DMS153 (cell line): ENCODE results near the gene ARPP21.

Source experiments
- DNase-seq: peaks from one replicate; lab custom pipeline; 2025; lab: John Stamatoyannopoulos, UW

Gene ARPP21

DNA sequence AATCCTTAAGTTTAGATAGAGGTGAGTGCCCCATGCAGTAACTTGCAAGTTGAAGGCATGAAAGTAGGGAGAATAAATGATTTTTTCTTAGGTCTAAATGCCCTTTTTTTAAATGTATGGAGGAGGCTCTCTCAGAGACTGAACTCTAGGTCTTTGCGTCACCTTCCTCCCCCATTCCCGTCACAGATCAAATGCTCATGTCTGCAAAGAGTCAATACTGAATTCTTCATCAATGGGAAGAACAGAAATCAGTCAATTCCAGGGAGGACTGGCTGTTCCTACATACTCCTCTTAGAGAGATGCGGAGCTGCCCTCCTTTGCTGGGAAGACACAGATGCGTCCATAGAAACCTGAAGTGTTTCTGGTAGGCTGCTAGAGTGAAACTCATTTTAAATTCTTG, 98.2 kb downstream of the ARPP21 start:
- no peak for DNase-seq

DNA sequence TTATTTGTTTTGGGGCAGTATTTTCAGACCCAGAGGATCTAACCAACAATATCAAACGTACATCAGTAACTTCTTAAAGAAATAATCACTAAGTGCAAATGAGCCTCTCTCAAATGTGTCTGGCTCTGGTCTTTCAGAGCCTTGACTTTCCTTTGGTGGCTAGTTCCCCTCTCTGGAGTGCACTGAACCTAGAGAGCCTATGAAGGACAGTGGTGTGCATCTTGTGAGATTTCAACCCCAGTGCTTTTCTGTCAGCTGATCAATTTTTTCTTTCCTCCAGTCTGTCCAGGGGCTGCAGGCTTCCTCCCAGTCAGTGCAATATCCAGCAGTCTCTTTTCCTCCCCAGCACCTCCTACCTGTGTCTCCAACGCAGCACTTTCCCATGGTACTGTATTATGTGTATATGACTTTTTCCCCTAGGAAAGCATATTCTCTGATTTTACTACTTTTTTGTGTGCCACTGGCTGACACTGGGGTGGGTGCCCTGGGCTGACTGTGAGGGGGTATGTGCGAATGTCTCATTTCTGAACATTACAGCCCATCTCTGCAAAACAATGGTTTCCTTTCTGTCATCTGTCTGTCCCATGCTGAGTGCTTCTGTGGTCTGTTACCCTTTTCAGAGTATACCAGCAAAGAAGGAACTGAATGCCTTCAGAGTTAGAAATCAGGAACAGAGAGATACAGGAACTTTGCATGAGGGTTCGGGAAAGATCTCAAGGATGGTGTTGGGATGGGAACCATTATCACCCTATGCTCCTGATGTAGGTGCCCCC, 98.8 kb downstream of the ARPP21 start:
- DNase-seq: no peak

DNA sequence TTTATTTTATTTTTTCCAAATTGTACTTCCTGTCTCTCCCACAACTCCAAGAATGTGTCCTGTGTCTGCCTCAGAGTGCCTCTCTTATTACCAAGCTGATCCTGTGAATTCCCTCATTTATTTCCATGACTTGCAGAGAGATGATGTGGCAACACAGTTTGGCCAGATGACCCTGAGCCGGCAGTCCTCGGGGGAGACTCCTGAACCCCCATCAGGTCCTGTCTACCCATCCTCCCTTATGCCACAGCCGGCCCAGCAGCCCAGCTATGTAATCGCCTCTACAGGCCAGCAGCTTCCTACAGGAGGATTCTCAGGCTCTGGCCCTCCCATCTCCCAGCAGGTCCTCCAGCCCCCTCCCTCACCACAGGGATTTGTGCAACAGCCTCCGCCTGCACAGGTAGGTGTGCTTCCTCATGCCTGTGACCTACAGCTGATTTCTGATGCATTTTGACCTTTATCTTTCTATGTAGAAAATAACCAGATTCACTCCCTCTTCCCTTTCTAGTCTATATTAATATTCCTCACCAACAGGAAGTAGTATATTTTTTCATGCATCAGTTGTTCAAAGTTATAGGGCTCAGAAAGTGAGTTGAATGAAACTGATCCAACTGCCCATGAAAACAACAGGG, 100.0 kb downstream of the ARPP21 start:
- DNase-seq: no peak

DNA sequence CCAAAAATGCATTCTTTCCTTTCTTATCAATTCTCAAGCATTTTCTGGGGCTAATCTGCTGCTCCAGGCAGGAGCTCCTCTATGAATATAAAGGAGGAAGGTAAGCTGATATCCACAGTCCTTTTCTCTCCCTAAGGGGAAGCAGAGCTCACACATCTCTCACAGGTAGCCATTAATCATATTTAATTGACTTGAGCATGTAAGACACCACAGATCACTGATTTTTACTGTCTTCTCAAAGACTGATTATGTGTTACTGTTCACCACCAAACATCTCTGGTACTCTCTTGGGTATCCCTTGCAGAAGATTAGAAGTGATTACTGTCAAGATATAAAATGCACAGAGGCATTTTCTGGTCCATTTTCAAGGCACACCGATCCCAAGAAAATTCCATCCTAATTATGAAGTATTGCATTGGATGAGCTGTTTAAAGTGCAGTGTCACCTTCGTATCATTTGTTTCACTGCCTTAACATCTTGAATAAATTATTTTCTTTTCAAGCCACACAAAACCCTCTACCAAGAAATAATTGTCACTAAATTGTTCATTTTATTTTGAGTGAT, 100.7 kb downstream of the ARPP21 start:
- peak; percentile 8 for DNase-seq

DNA sequence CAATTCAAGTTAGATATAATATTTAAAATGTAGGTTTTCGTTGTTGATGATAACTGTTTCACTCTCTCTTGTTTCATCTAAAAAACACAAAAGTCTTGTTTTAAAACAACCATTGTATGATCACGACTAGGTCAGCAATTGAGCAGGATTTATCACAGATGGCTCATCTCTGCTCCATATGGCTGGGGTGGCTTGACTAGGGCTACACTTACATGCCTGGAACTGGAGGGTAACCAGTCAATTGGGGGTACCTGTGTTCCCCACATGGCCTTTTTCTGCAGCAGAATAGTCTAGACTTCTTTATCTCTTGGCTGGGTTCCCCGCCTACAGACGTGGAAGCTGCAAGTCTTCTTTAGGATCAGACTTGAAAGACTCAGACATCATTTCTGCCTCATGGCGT, 103.9 kb downstream of the ARPP21 start:
- no peak for DNase-seq

DNA sequence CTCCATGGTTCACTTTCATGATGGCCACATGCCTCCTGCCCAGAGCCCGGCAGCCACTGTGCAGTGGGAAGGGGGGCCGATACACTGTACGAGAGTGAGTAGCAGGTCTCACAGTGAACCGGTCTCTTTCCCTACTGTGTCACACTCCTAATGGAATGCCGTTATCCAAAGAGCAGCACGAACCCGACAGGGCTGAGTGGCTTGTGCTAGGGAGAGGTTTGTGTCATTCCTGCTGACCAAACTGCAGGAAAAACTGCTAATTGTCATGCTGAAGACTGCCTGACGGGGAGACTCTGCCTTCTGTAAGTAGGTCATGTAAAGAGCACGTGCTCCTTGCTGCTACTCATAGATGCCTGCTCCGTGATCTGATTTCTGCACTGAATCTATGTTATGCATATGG, 105.1 kb downstream of the ARPP21 start:
- no peak for DNase-seq

DNA sequence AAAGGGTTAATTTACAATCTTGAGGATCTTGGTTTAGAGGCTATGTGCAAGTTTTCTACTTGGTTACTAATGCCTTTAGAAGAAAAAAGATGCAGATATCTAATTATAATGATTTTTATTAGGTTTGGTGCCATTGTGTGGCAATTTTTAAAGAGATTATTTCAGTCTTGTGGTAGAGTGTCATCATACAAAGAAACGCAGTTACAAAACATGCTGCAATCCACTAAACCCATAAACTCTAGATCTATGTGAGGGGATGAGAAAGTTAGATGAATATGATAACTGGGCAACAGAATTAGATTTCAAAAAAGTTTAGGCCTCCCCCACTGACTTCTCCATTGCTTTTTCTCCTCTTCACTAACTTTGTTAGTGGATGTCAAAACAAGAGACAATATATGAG, 106.0 kb downstream of the ARPP21 start:
- no peak for DNase-seq

DNA sequence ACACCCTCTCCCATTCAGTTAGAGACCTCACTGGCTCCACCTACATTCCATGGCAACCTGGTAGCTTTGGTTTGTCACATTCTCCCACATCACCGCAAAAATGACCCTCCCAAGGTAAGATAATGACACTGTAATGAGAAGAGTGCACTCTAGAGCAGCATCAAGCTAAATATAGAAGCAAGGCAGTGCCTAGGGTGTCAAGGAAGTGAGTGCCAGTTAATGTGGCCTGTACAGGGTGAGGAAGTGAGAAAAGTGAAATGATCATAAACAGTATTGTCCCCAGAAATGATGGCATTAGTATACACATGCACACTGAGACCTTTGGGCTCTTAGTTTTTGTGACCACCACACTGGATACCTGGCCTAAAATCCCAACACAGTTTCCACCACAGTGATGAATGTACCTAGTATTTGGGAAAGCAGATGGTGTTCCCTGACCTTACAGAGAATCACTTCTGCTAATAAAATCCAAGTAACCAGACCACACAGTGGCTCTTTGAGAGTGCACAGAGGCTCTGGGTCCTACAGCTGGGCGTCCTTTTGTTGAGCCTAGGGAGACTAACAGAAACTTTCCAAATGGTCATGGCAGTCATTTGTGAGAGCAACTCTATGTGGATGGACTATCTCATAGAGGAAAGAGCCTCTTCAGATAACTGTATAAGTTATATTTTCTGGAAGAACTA, 106.6 kb downstream of the ARPP21 start:
- no peak for DNase-seq

DNA sequence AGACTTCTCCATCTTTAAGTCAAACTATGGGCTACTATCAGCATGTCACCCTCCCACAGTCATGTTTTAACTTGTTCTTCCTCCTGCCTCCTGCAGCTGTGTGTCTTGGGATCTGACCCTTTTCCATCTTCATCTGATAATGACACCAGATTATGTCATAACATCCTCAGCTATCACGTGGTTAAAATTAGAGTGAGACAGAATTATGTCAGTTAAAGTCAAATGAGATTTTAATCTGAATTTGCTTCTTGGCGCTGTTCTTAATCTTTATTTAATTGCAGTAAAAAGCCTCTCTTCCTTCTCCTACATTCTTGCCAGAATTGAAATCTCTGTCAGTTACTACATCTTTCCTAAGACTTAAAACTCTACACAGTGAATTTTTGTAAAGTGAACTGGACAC, 107.2 kb downstream of the ARPP21 start:
- no peak for DNase-seq

DNA sequence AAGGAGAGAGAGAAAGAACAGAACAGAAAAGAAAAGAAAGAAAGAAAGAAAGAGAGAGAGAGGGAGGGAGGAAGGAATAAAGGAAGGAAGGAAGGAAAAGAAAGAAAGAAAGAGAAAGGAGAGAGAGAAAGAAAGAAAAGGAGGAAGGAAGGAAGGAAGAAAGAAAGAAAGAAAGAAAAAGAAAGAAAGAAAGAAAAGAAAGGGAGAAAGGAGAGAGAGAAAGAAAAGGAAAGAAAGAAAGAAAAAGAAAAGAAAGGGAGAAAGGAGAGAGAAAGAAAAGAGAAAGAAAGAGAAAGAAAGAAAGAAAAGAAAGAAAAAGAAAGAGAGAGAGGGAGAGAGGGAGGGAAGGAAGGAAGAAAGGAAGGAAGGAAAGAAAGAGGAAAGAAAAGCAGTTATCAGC, 108.8 kb downstream of the ARPP21 start:
- DNase-seq: no peak

DNA sequence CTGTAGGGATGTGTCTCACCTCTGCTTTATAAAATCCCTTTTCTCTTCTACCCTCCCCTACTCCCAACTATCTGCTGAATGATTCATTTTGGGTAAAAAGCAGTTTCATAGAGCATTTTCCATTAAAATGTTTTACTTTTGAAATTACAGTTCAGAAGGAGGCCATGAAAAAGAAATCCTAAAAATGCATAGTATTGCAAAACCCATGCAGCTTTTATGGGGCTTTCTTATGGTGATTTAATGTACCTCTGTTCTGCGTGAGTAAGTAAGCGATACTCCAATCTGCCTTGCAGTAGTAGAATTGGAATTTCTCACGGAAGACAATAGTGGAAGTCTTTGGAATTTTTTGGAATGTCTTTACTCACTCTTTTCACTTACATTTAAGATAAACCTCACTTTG, 111.9 kb downstream of the ARPP21 start:
- DNase-seq: no peak

DNA sequence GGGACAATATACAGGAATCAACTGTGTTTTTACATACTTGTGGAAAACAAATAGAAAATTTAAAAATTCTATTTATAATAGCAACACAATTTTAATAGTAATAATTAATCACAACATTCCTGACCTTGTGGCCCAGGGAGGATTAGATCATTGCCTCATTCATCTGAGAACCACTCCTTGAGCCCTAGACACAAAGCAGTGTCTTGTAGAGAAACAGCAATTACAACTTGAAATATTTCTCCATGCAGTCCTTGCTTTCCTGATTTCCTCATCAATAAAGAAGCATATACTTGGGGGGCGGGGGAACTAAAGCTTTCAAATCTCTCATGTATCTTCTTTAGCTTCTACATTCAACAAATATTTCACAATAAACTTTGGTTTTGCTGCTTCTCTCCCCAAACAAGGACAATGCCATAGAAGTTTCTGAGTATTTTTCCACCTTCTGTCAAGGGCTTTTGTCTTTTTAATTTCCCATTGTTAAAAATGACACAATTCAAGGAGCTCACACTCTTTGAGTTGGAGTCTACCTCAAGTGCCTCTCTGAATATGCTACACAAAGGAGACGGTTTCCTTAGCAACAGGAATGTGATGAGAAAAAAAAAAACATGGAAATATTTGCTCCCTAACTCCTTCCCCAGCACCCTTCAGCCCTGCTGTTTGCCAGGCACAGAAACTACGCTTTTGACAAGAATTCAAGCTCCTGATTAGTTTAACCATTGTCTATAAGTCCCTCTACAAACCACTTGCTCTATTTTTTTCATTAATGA, 118.8 kb downstream of the ARPP21 start:
- peak; percentile 11 for DNase-seq

DNA sequence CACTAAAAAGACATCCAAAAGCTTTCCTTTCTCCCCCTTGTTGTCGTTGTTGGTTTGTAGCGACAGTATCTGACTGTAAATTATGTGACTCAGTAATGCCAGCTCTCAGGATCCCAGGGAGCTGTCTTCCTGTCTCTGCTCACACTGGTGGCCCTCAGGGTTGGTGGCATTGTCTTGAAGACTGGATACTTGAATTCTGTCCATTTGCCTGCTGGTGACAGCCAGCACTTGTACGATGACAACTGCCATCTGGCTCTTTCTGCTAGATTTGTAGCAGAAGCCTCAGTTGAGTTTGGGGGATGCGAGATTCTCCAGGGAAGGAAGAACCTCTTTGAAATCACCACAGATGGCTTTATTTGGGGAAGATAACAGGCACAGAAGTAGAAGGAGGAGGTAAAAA, 120.8 kb downstream of the ARPP21 start:
- DNase-seq: no peak

DNA sequence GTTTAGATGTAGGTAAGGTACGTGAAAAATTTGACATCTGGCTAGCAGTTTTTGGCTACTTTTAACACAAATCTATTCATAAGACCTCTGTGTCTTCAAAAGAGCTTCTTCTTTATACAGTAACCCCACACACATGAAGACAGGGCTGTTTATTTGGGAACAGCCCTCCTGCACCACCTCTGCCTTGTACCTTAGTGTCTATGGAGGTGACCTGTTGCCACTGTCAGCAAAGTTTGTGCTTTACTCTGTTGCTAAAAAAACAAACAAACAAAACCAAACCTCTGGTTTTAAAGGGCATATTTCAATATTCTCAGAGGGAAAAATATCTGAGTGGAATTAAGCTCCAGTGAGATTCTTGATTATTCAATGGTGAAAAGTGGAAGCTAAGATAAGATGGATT, 122.0 kb downstream of the ARPP21 start:
- no peak for DNase-seq

DNA sequence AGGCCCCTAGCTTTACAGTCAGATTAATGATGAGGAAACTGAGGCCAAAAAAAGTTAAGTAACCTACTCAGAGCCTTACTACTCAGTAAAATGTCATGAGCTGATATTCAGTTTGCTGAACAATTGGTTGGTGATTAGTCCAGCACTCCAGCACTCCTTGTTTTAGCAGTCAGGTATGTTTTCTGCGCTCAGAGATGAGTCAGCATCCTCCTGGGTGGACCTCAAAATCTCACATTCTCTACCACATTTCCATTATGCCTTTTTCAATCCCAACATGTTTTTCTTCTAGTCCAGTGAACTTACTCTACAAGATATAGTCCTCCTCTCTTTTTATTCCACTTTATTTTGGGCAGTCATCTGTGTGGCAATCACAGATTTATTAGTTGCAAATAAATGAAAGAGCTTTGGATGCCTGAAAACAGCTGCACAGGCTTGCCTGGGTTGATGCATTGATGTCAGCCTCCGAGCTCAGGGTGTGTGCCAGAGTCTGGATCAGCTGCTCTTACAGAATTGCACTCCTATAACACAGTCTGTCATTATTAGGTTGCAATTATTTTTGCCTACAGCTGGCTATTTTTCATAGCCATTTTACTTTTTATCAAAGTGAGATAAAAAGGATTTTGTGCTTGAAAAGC, 133.2 kb downstream of the ARPP21 start:
- DNase-seq: no peak

DNA sequence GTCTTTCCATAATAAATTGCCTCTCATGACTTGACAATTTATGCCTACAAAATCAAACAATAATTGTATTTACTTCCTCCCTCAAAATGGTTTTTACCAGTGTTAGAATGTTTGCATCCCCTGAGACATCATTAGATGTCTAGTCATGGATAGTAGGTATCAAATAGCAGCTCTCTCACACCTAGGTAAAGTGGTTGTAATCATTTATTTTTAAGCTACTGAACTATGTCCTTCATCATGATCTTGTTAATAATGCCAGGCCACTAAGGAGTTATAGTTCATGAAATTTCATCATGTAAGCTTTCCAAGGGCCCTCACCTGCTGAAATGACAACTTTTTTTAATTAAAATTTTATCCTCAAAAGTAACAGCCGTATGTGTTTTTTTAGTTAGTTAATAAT, 134.1 kb downstream of the ARPP21 start:
- no peak for DNase-seq

DNA sequence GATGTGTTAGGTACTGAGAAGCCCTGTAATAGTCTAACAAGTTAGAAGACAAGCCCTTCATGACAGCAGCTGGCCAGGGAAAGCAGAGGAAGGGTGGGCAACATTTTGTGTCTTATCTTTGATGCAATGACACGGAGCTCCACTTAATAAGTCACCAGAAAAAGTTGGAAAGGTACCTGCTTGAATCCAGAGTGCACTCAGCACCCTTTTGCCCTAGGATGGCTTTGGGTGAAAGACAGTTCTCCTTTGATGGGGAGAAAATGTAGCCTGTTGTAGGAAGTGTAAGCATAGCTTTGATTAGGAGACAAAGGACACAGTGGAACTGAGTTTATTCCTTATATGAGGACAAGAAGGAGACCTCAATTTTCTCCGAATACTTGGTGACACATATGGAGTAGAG, 137.0 kb downstream of the ARPP21 start:
- DNase-seq: no peak

DNA sequence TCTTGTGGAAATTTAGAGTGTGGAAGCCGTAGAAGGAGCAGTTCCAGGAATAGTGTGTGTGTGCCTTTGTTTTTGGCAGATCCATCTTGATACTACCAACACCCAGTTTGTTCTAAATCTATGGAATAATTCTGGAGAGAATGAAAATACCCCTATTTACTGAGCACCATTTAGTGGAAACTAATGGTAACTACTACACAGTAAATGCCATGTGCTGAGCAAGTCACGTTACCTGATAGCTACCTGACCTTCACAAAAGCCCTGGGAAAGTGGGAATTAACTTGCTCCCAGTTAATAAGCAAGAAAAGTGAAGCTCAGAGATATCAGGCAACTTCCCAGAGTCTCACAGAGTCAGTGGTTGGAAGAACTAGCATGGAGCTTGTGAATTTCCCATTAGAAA, 137.7 kb downstream of the ARPP21 start:
- DNase-seq: no peak

DNA sequence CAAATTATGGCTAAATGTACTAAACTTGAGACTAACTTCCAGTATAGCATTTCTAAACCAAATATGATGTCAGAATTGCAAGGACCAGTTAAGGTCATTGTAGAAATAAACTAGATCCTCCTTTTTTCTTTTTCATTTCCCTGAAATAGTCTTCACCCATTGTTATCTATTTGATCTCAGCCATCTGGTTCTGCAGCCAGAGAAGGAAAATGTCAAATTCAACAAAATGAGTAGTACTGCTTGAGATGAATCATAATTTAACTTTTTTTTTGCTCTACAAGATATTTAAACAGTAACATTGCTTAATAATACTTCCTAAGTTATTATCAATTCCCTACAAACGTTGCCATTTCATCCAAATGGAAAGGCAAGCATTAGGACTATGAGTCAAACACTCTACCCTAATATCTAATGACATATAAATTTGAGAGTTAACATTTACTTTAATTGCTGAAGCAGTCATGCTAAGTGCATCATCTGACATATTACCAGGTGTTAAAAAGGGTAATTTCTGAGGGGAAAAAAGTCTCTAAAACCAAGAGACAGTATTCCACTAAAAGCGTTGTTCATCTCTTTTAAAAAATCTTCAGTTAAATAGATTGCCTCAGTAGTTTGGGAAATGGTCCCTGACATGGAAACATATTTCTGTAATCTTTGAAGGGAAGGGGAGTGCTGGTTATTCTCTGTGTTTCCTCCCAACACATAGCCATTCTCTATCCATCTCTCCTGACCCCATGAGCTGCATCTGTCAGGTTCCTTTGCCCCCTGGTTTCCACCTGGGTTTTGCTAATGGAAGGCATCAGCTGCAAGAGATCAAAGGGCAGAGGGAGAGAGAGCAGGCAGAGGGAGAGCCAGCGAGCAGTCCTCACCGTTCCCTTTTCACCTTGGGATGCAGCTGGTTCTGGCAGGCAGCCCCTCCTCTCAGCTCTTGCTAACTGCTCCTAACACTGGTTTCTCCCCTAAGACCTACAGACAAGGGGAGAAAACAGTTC, 138.5 kb downstream of the ARPP21 start:
- DNase-seq: no peak

DNA sequence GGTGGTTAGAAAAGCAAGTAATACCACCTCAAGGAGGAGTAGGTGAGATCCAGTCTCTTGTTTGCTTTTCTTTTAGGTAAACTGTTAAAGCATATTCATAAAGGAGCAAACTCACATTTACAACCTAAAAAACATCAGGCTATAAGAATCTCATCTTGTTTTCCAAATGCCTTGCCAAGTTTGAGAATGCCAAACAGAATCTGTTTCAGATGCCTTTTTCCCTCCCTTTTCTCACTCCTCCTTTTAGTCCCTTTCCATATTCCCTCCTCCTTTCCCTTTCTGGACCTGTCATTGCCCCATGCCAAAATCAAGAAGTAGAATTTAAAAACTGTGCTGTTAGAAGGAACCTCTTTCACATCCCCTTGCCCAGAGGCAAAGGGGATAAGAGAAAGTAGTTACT, 140.3 kb downstream of the ARPP21 start:
- DNase-seq: no peak

DNA sequence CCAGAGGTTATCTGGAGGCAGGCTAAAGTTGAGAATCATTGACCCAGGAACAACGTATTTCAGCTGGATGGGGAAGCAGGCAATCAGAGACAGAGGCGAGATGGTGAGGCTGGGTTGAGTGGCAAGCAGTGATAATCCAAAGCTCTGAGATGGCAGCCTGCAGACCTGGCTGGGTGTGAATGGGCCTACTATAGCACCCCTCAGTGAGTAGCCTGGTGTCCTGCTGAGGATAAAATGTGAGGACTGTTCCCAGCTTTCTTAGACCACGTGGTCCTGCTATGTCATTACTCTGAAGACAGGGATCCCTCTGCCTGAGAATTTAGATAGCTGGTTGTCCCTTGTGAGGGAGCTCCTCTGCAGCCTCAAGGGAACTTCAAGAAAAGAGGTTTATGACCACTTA, 141.5 kb downstream of the ARPP21 start:
- DNase-seq: no peak
